B cell (primary cell): Measurements from ENCODE around the gene MGAT5. TPM values are rescaled to one million over a fixed set of nuclear protein-coding genes. Genes with fewer than 3 reads are reported as not detected.
A peak's percentile ranks its signal among the peaks of the same experiment; 100 is the strongest.

Experiments
- ATAC-seq: fragments of 200-7000 bp; cut with Tn5 transposase; one replicate; pipeline ENCODE4 v1.10.0; 2021; ENCODE audit warnings: low read depth, mild to moderate bottlenecking, moderate number of reproducible peaks, moderate library complexity
- CTCF ChIA-PET: fragments of 350-600 bp; sonication (Branson Sonifier 250); formaldehyde crosslinking; loops from one replicate; lab custom pipeline; 2021; ENCODE audit warnings: antibody characterized with exemption, inconsistent platforms; lab: Charles Lee
- POLR2A ChIA-PET: fragments of 350-600 bp; sonication (Branson Sonifier 250); formaldehyde crosslinking; loops from one replicate; lab custom pipeline; 2021; ENCODE audit warnings: antibody characterized with exemption; lab: Charles Lee
- DNase-seq: peaks from one replicate; pipeline ENCODE4 v3.0.0; 2013
- H2AFZ ChIP-seq: 2 replicates; pipeline ENCODE4 v1.6.1; 2012; ENCODE audit warnings: mild to moderate bottlenecking, low read depth, low read length; ENCODE audit not compliant: insufficient read depth, poor library complexity, severe bottlenecking
- H3K27ac ChIP-seq, 2 donors: 1 replicate in 1 of 2; 2 replicates in 1 of 2; pipeline ENCODE4 v1.5.1; 2012 to 2013; ENCODE audit warnings: low read length in 2 of 2, mild to moderate bottlenecking in 2 of 2, moderate library complexity in 1 of 2
- H3K27me3 ChIP-seq, 4 experiments: fragments of 200-600 bp in 1 of 4; sonication (generic) in 1 of 4; replicated peaks in 1 of 4; 1 replicate in 2 of 4; 2 replicates in 2 of 4; pipeline versions ENCODE4 v1.6.1 to v1.7.0; 2013 to 2016; ENCODE audit warnings: low read length in 3 of 4, mild to moderate bottlenecking in 2 of 4, mixed read lengths in 1 of 4, moderate library complexity in 1 of 4; ENCODE audit not compliant: insufficient read depth in 4 of 4, control insufficient read depth in 3 of 4; ENCODE audit errors: control extremely low read depth in 1 of 4
- H3K36me3 ChIP-seq, 2 experiments: replicated peaks in 1 of 2; 1 replicate in 1 of 2; 2 replicates in 1 of 2; pipeline versions ENCODE4 v1.6.1 to v1.7.1; 2013; ENCODE audit warnings: low read length in 1 of 2; ENCODE audit not compliant: insufficient read depth in 2 of 2, control insufficient read depth in 1 of 2; ENCODE audit errors: control extremely low read depth in 1 of 2, extremely low read depth in 1 of 2
- H3K4me1 ChIP-seq, 2 donors: fragments of 200-600 bp in 1 of 2; sonication (generic) in 1 of 2; 1 replicate in 1 of 2; 2 replicates in 1 of 2; pipeline versions ENCODE4 v1.5.1 to v1.6.1; 2013 to 2017; ENCODE audit warnings: low read length in 2 of 2; ENCODE audit not compliant: control insufficient read depth in 2 of 2, insufficient read depth in 2 of 2
- H3K4me2 ChIP-seq: replicated peaks from 2 replicates; pipeline ENCODE3; 2012; ENCODE audit warnings: mild to moderate bottlenecking, low read depth, low read length; ENCODE audit not compliant: poor library complexity, severe bottlenecking
- H3K4me3 ChIP-seq, 5 experiments: fragments of 200-600 bp in 1 of 5; sonication (generic) in 1 of 5; 1 replicate in 3 of 5; 2 replicates in 2 of 5; pipeline versions ENCODE4 v1.5.1 to v1.7.0; 2011 to 2016; ENCODE audit warnings: low read length in 4 of 5, mild to moderate bottlenecking in 4 of 5, low read depth in 2 of 5, control low read depth in 1 of 5, moderate library complexity in 1 of 5; ENCODE audit not compliant: insufficient read depth in 1 of 5; ENCODE audit errors: control extremely low read depth in 1 of 5, extremely low read depth in 1 of 5
- H3K79me2 ChIP-seq: fragments of 200-600 bp; sonication (generic); one replicate; pipeline ENCODE4 v1.6.0; 2016; ENCODE audit warnings: low read length; ENCODE audit not compliant: control insufficient read depth, insufficient read depth
- H3K9ac ChIP-seq: fragments of 200-600 bp; sonication (generic); 2 replicates; pipeline ENCODE4 v1.6.1; 2017; ENCODE audit warnings: mild to moderate bottlenecking, low read length, moderate library complexity
- H3K9me3 ChIP-seq, 3 donors: one replicate each; pipeline versions ENCODE4 v1.6.1 to v1.7.1; 2013; ENCODE audit warnings: low read length in 2 of 3; ENCODE audit not compliant: control insufficient read depth in 2 of 3, insufficient read depth in 1 of 3; ENCODE audit errors: control extremely low read depth in 1 of 3
- H4K20me1 ChIP-seq: 2 replicates; pipeline ENCODE4 v1.6.0; 2012; ENCODE audit warnings: mild to moderate bottlenecking, low read length; ENCODE audit not compliant: insufficient read depth, control insufficient read depth, poor library complexity, severe bottlenecking
- H3K27ac Mint-ChIP-seq: one replicate; pipeline ENCODE4 v1.8.0; 2021; ENCODE audit warnings: mixed read lengths
- H3K27me3 Mint-ChIP-seq: one replicate; pipeline ENCODE4 v1.8.0; 2021; ENCODE audit warnings: mixed read lengths
- H3K4me1 Mint-ChIP-seq: one replicate; pipeline ENCODE4 v1.8.0; 2021; ENCODE audit warnings: mixed read lengths
- H3K4me3 Mint-ChIP-seq: one replicate; pipeline ENCODE4 v1.8.0; 2021; ENCODE audit warnings: mixed read lengths
- H3K9me3 Mint-ChIP-seq: one replicate; pipeline ENCODE4 v1.8.0; 2022; ENCODE audit warnings: mixed read lengths; ENCODE audit not compliant: insufficient read depth
- EZH2 ChIP-seq: IDR thresholded peaks from 2 replicates; pipeline ENCODE4 v1.6.1; 2012; ENCODE audit warnings: borderline replicate concordance, low read depth, mild to moderate bottlenecking, moderate library complexity, low read length; ENCODE audit not compliant: insufficient read depth, poor library complexity, severe bottlenecking
- WGBS: methylation state at CpG from one replicate; pipeline ENCODE4 v1.1.5; 2013; ENCODE audit warnings: missing lambda C conversion rate; ENCODE audit not compliant: insufficient coverage; 5-methylcytosine and 5-hydroxymethylcytosine counted together
- intact Hi-C: fragments of 100-400 bp; cut with micrococcal nuclease; formaldehyde crosslinking; loops from one replicate; pipeline ENCODE4 v1.10.0; 2022
- polyA plus RNA-seq: library from polyadenylated mRNA; depleted of rRNA; stranded (reverse); fragments of >200 nt; gene quantifications from 2 replicates; pipeline ENCODE4 v1.2.3, GENCODE V29; 2012
- total RNA-seq, 2 donors: library from RNA; stranded (reverse); fragments of 120-200 nt in 1 of 2; gene quantifications; 1 replicate in 1 of 2; 2 replicates in 1 of 2; pipeline versions ENCODE4 v1.2.3 to v1.2.4, GENCODE V29; 2013 to 2022
- TF ChIP-seq, protein P1 (sequence below): fragments of 200-600 bp; IDR thresholded peaks from one replicate; pipeline ENCODE4 v1.8.0; 2022; ENCODE audit warnings: antibody characterized with exemption, mild to moderate bottlenecking

The MGAT5 gene
- total and polyA plus RNA-seq, 2 donors (not counting 1 experiment from before 2014, with no cell fraction given), result 27.2 to 184 TPM

GRCh38 chr2:134268265-134268664 lies 14.4 kb downstream of the MGAT5 start:
- Histone ChIP-seq H2AFZ (no peak overlapping the region), H3K9me3 (no peaks in the 10 kb centered on the region), H3K4me2 (peak overlapping the region; percentile 42), H3K4me1 (peaks cover 92 to 93% of the 10 kb centered on the region in 2 donors), H3K79me2 (peaks cover 96% of the 10 kb centered on the region), H3K36me3 (peaks cover 8 to 48% of the 10 kb centered on the region in 2 experiments), H3K27ac (peak overlapping the region; percentile 51 to 80), H3K9ac (no peak overlapping the region), H3K27me3 (no peaks in the 10 kb centered on the region), H4K20me1 (no peaks in the 10 kb centered on the region), H3K4me3 (no peak overlapping the region)
- DNase-seq (no peak), ATAC-seq (no peak)
- TF ChIP-seq, protein P1, sequence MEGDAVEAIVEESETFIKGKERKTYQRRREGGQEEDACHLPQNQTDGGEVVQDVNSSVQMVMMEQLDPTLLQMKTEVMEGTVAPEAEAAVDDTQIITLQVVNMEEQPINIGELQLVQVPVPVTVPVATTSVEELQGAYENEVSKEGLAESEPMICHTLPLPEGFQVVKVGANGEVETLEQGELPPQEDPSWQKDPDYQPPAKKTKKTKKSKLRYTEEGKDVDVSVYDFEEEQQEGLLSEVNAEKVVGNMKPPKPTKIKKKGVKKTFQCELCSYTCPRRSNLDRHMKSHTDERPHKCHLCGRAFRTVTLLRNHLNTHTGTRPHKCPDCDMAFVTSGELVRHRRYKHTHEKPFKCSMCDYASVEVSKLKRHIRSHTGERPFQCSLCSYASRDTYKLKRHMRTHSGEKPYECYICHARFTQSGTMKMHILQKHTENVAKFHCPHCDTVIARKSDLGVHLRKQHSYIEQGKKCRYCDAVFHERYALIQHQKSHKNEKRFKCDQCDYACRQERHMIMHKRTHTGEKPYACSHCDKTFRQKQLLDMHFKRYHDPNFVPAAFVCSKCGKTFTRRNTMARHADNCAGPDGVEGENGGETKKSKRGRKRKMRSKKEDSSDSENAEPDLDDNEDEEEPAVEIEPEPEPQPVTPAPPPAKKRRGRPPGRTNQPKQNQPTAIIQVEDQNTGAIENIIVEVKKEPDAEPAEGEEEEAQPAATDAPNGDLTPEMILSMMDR, result no peak
- TF ChIP-seq EZH2, result no peak
- intact Hi-C loops, result loop anchor here (10.0 kb wide), 1 partner anchor 1857 kb away; no protein-coding TSS in a partner anchor
- WGBS, result 95% methylated on average over 5 of the region's 5 CpGs
- peak overlapping the region; percentile 69 for H3K4me3 Mint-ChIP-seq
- POLR2A ChIA-PET, result no interaction called here
- peak overlapping the region; percentile 89 for H3K27ac Mint-ChIP-seq
- H3K4me1 Mint-ChIP-seq, result peaks cover 86% of the 10 kb centered on the region
- no peaks in the 10 kb centered on the region for H3K9me3 Mint-ChIP-seq
- no peaks in the 10 kb centered on the region for H3K27me3 Mint-ChIP-seq
- CTCF ChIA-PET, result interaction anchor here (1.0 to 4.5 kb wide), 5 partner anchors 12 to 144 kb away, joined by 3 to 17 read pairs (median 11); no protein-coding TSS in a partner anchor

GRCh38 chr2:134269230-134269629 lies 15.4 kb downstream of the MGAT5 start:
- Histone ChIP-seq H3K4me3 (no peak overlapping the region), H3K27ac (peak overlapping the region; percentile 30 to 80), H3K9ac (no peak overlapping the region), H2AFZ (no peak overlapping the region), H3K4me2 (peak overlapping the region; percentile 42), H3K9me3 (no peaks in the 10 kb centered on the region), H4K20me1 (no peaks in the 10 kb centered on the region), H3K79me2 (peaks cover 98% of the 10 kb centered on the region), H3K4me1 (peaks cover 92 to 94% of the 10 kb centered on the region in 2 donors), H3K36me3 (peaks cover 10 to 48% of the 10 kb centered on the region in 2 experiments), H3K27me3 (no peaks in the 10 kb centered on the region)
- no peak for TF ChIP-seq EZH2
- TF ChIP-seq, protein P1, result no peak
- peak overlapping the region; percentile 86 for H3K27ac Mint-ChIP-seq
- DNase-seq (no peak), ATAC-seq (no peak)
- peaks cover 90% of the 10 kb centered on the region for H3K4me1 Mint-ChIP-seq
- WGBS, result 100% methylated on average over 2 of the region's 3 CpGs
- no peaks in the 10 kb centered on the region for H3K27me3 Mint-ChIP-seq
- H3K4me3 Mint-ChIP-seq, result peak overlapping the region; percentile 59
- CTCF ChIA-PET, result interaction anchor here (0.6 to 4.5 kb wide), 12 partner anchors 9 to 151 kb away, joined by 3 to 17 read pairs (median 4); no protein-coding TSS in a partner anchor
- POLR2A ChIA-PET, result no interaction called here
- intact Hi-C loops, result loop anchor here (10.0 kb wide), 1 partner anchor 1856 kb away; no protein-coding TSS in a partner anchor
- no peaks in the 10 kb centered on the region for H3K9me3 Mint-ChIP-seq
